Neural progenitor cell (in vitro differentiated cells): Measurements from ENCODE around the gene SSR2.

Experiments
- EZH2 ChIP-seq: fragments of 200-600 bp; sonication (generic); IDR thresholded peaks from 2 replicates; pipeline ENCODE4 v1.6.1; 2017; ENCODE audit warnings: antibody characterized with exemption, mild to moderate bottlenecking, moderate library complexity
- TF ChIP-seq, protein P1 (sequence below): fragments of 200-600 bp; sonication (generic); IDR thresholded peaks from 2 replicates; pipeline ENCODE4 v1.5.1; 2017; ENCODE audit warnings: antibody characterized with exemption, mild to moderate bottlenecking

- TF ChIP-seq, protein P1, sequence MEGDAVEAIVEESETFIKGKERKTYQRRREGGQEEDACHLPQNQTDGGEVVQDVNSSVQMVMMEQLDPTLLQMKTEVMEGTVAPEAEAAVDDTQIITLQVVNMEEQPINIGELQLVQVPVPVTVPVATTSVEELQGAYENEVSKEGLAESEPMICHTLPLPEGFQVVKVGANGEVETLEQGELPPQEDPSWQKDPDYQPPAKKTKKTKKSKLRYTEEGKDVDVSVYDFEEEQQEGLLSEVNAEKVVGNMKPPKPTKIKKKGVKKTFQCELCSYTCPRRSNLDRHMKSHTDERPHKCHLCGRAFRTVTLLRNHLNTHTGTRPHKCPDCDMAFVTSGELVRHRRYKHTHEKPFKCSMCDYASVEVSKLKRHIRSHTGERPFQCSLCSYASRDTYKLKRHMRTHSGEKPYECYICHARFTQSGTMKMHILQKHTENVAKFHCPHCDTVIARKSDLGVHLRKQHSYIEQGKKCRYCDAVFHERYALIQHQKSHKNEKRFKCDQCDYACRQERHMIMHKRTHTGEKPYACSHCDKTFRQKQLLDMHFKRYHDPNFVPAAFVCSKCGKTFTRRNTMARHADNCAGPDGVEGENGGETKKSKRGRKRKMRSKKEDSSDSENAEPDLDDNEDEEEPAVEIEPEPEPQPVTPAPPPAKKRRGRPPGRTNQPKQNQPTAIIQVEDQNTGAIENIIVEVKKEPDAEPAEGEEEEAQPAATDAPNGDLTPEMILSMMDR = no peak
- TF ChIP-seq EZH2 = no peak
Observed at GRCh38 chr1:155971910-155972809, 48.6 kb downstream of the SSR2 start.
